CD4-positive, alpha-beta T cell (primary cell): ENCODE results near the gene UBE3C. TPM values are rescaled to one million over a fixed set of nuclear protein-coding genes. Genes with fewer than 3 reads are reported as not detected.

Experiments
- ATAC-seq: fragments of 200-7000 bp; cut with Tn5 transposase; one replicate; pipeline ENCODE4 v1.10.0; 2022; ENCODE audit warnings: mild to moderate bottlenecking; ENCODE audit not compliant: poor library complexity
- CTCF ChIA-PET: fragments of 350-600 bp; sonication (Branson Sonifier 250); formaldehyde crosslinking; loops from one replicate; lab custom pipeline; 2021; ENCODE audit warnings: antibody characterized with exemption, inconsistent platforms; lab: Charles Lee
- POLR2A ChIA-PET: fragments of 350-600 bp; sonication (Branson Sonifier 250); formaldehyde crosslinking; loops from one replicate; lab custom pipeline; 2021; ENCODE audit warnings: antibody characterized with exemption, inconsistent platforms; lab: Charles Lee
- DNase-seq, 14 experiments: peaks; one replicate each; pipeline ENCODE4 v3.0.0-alpha.2; 2013 to 2020; ENCODE audit warnings: mixed read lengths in 2 of 14
- H3K27ac ChIP-seq, 2 donors: one replicate each; pipeline versions ENCODE4 v1.5.1 to v1.7.0; 2013; ENCODE audit warnings: low read length in 2 of 2, low read depth in 1 of 2, mild to moderate bottlenecking in 1 of 2
- H3K27me3 ChIP-seq, 2 experiments: 1 replicate in 1 of 2; 2 replicates in 1 of 2; pipeline versions ENCODE4 v1.6.1 to v1.7.0; 2013; ENCODE audit warnings: low read length in 2 of 2, control low read depth in 1 of 2, mild to moderate bottlenecking in 1 of 2, moderate library complexity in 1 of 2; ENCODE audit not compliant: insufficient read depth in 2 of 2, control insufficient read depth in 1 of 2
- H3K36me3 ChIP-seq: one replicate; pipeline ENCODE4 v1.6.1; 2013; ENCODE audit warnings: low read length, control low read depth; ENCODE audit not compliant: insufficient read depth
- H3K4me1 ChIP-seq: one replicate; pipeline ENCODE4 v1.6.1; 2013; ENCODE audit warnings: low read length, control low read depth; ENCODE audit not compliant: insufficient read depth
- H3K4me3 ChIP-seq: one replicate; pipeline ENCODE4 v1.5.1; 2013; ENCODE audit warnings: mild to moderate bottlenecking, low read length, moderate library complexity
- H3K9me3 ChIP-seq, 2 experiments: 1 replicate in 1 of 2; 2 replicates in 1 of 2; pipeline versions ENCODE4 v1.6.1 to v1.7.0; 2013; ENCODE audit warnings: low read length in 2 of 2, mild to moderate bottlenecking in 2 of 2, control low read depth in 1 of 2, moderate library complexity in 1 of 2; ENCODE audit not compliant: control insufficient read depth in 1 of 2, insufficient read depth in 1 of 2
- H3K27ac Mint-ChIP-seq: one replicate; pipeline ENCODE4 v1.8.0; 2020; ENCODE audit warnings: mixed read lengths
- H3K27me3 Mint-ChIP-seq: one replicate; pipeline ENCODE4 v1.8.0; 2021; ENCODE audit warnings: mixed read lengths
- H3K36me3 Mint-ChIP-seq: one replicate; pipeline ENCODE4 v1.8.0; 2021; ENCODE audit warnings: low read depth, mixed read lengths
- H3K4me1 Mint-ChIP-seq: one replicate; pipeline ENCODE4 v1.8.0; 2021; ENCODE audit warnings: low read depth, mixed read lengths
- H3K4me3 Mint-ChIP-seq: one replicate; pipeline ENCODE4 v1.8.0; 2020; ENCODE audit warnings: mild to moderate bottlenecking, mixed read lengths
- H3K9me3 Mint-ChIP-seq: one replicate; pipeline ENCODE4 v1.8.0; 2020; ENCODE audit warnings: mixed read lengths
- CTCF ChIP-seq: fragments of 200-600 bp; IDR thresholded peaks from one replicate; pipeline ENCODE4 v1.8.0; 2022; ENCODE audit warnings: antibody characterized with exemption, mild to moderate bottlenecking
- intact Hi-C, 2 experiments: fragments of 100-400 bp; cut with DNase I in 1 of 2; cut with micrococcal nuclease in 1 of 2; formaldehyde crosslinking; loops; one replicate each; pipeline versions ENCODE4 v1.15.1 to v1.9.0; 2023 to 2025; cut with DNase I, micrococcal nuclease
- polyA plus RNA-seq, 2 donors: library from polyadenylated mRNA; unstranded; fragments of 120-200 nt; gene quantifications; one replicate each; pipeline ENCODE4 v1.2.1, GENCODE V29; 2013
- total RNA-seq, 174 experiments: library from RNA in 2 of 174; stranded (reverse) in 2 of 174; gene quantifications; one replicate each; pipeline ENCODE4 v1.2.3 and lab custom pipeline; 2021 to 2026

UBE3C gene
- total RNA-seq: 10 to 100 TPM; 30.8 to 32.3 TPM
- 44.6 TPM for polyA plus RNA-seq (2013, experiment 1 of 2)
- polyA plus RNA-seq (2013, experiment 2 of 2): 52.7 TPM
- 66.1 to 356 (median 150) reads per million in 172 experiments for total RNA-seq (lab: John Stamatoyannopoulos, UW)

DNA sequence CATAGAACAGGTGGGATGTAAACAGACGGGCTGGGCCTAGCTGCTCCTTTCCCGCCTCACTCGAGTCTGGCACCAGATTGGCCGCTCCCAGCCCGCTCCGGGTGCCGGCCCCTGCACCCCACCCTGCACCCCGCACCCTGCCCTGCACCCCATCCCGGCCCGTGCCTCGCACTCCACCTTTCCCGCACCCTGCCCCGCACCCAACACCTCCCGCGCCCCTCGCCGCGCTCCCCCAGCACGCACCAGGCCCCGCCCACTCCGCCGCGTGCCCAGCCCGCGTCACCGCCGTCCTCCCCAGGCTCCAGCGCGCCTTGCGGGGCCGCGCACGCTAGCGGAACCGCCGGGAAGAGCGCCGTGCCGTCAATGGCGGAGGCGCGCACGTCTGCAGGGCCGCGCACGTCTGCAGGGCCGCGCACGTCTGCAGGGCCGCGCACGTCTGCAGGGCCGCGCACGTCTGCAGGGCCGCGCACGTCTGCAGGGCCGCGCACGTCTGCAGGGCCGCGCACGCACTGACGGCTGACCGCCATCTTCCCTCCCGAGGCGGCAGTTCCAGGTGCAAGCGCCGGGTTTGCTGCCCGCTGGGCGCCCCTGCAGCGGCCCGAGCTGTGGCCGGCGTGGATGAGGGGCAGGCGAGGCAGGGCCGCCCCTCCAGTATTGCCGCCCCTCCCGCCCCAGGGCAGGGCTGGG is at the start of gene UBE3C:
UBE3C (plus strand) TSS at position 503 of the 687 bp plus-strand sequence. CDS start 347 bp downstream, outside the sequence.
- intact Hi-C loops: loop anchor here (2.0 to 10.0 kb wide), 5 partner anchors 164 to 1844 kb away; partner anchors contain the start of genes LMBR1 (in 2 of the 2), INSIG1 (in 1 of the 2), NOM1 (in 1 of the 2) and RBM33 (in 1 of the 2)
- Histone ChIP-seq H3K36me3 (peaks cover 17% of the 10 kb centered on the region), H3K27ac (peak within 1 kb of the TSS; percentile 85 to 86), H3K9me3 (no peaks in the 10 kb centered on the region), H3K4me3 (peak within 1 kb of the TSS; percentile 78), H3K27me3 (no peaks in the 10 kb centered on the region), H3K4me1 (peaks cover 44% of the 10 kb centered on the region)
- ATAC-seq (peak; percentile 81), DNase-seq (peak; percentile 79 to 97 (median 90))
- no peaks in the 10 kb centered on the region for H3K9me3 Mint-ChIP-seq
- H3K4me3 Mint-ChIP-seq: peak within 1 kb of the TSS; percentile 92
- POLR2A ChIA-PET: interaction anchor here (0.6 to 1.5 kb wide), 3 partner anchors 245 to 1841 kb away, joined by 3 to 4 read pairs (median 3); partner anchors contain the start of genes INSIG1, LMBR1 and RBM33
- H3K4me1 Mint-ChIP-seq: peaks cover 49% of the 10 kb centered on the region
- peak within 1 kb of the TSS; percentile 98 for H3K27ac Mint-ChIP-seq
- no peak for TF ChIP-seq CTCF
- CTCF ChIA-PET: no interaction called here
- no peaks in the 10 kb centered on the region for H3K27me3 Mint-ChIP-seq
- peaks cover 32% of the 10 kb centered on the region for H3K36me3 Mint-ChIP-seq

DNA sequence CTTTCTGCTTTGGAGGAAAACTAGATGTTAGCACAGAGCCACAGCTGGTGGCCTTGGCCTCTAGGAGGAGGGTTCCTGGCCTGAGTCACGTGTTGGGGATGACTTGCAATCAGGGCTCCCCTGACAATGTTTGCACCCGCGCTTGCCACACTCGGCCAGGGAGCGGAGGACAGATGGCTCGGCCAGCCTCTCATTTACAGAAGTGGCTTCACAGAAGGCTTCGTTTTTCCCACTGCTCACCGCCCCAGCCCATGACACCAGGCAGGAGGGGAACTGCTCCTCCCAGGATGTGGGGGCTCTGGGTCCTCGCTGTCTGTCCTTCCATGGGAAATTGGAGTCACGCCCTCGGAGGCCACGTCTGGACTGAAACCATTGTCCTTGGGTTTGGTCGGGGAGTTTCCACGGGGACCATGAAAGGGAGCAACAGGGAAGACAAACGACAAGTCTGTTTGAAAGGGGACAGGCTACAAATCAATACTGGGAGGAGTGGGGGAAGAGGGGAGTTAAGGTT is 49.6 kb upstream of the UBE3C start:
- DNase-seq: no peak
- no peak for TF ChIP-seq CTCF
- CTCF ChIA-PET: no interaction called here
- no peaks in the 10 kb centered on the region for H3K36me3 Mint-ChIP-seq
- POLR2A ChIA-PET: no interaction called here
- no peak overlapping the region for H3K4me3 ChIP-seq
- H3K27ac Mint-ChIP-seq: no peak overlapping the region
- H3K36me3 ChIP-seq: no peaks in the 10 kb centered on the region
- H3K4me1 ChIP-seq: no peaks in the 10 kb centered on the region
- no peak for ATAC-seq
- intact Hi-C loops: no loop called here
- peaks cover 11 to 22% of the 10 kb centered on the region in 2 experiments for H3K9me3 ChIP-seq
- H3K4me3 Mint-ChIP-seq: no peak overlapping the region
- H3K27me3 ChIP-seq: peaks cover 7 to 9% of the 10 kb centered on the region in 2 experiments
- no peak overlapping the region for H3K27ac ChIP-seq
- no peaks in the 10 kb centered on the region for H3K4me1 Mint-ChIP-seq
- H3K9me3 Mint-ChIP-seq: peaks cover 15% of the 10 kb centered on the region
- peaks cover 29% of the 10 kb centered on the region for H3K27me3 Mint-ChIP-seq

- DNase-seq (no peak), ATAC-seq (no peak)
- Histone ChIP-seq H3K9me3 (peaks cover 0 to 18% of the 10 kb centered on the region in 2 experiments), H3K4me3 (no peak overlapping the region), H3K27me3 (peaks cover 7 to 9% of the 10 kb centered on the region in 2 experiments), H3K36me3 (no peaks in the 10 kb centered on the region), H3K27ac (no peak overlapping the region), H3K4me1 (no peaks in the 10 kb centered on the region)
- ChIA-PET POLR2A (no interaction called here), CTCF (no interaction called here)
- peaks cover 29% of the 10 kb centered on the region for H3K27me3 Mint-ChIP-seq
- intact Hi-C loops: no loop called here
- peaks cover 10% of the 10 kb centered on the region for H3K9me3 Mint-ChIP-seq
- no peak overlapping the region for H3K27ac Mint-ChIP-seq
- H3K4me1 Mint-ChIP-seq: no peaks in the 10 kb centered on the region
- TF ChIP-seq CTCF: no peak
- H3K4me3 Mint-ChIP-seq: no peak overlapping the region
- H3K36me3 Mint-ChIP-seq: no peaks in the 10 kb centered on the region
These were observed 48.1 kb upstream of the UBE3C start for GRCh38 chr7:157090485-157091165.
